Activated CD4-positive, CD25-positive, alpha-beta regulatory T cell treated with anti-CD3 and anti-CD28 coated beads, Interleukin-2, amount 50 U/mL, for 16 hours (primary cell): ENCODE results near the gene HSPB9.
"Not testable (repeated sequence)": the region's sequence is repeated elsewhere in the genome, so short reads cannot be mapped to it uniquely, and the experiment has no call there.

Experiments used
- DNase-seq: peaks from one replicate; pipeline ENCODE4 v3.0.0-alpha.2; 2020; ENCODE audit warnings: low read depth, low spot score

HSPB9 gene

GRCh38 chr17:42143138-42143537 is 20.5 kb downstream of the HSPB9 start:
- DNase-seq, result not testable (repeated sequence)

- no peak for DNase-seq
Measured at GRCh38 chr17:42146911-42147607, 24.5 kb downstream of the HSPB9 start.

- DNase-seq, result no peak
Measured at GRCh38 chr17:42153919-42154742, 31.5 kb downstream of the HSPB9 start.

GRCh38 chr17:42155614-42156045 is 33.0 kb downstream of the HSPB9 start:
- no peak for DNase-seq

GRCh38 chr17:42159796-42160530 is 37.4 kb downstream of the HSPB9 start:
- no peak for DNase-seq

- DNase-seq, result no peak
Measured at GRCh38 chr17:42160531-42160910, 37.9 kb downstream of the HSPB9 start.

GRCh38 chr17:42163113-42163512 is 40.5 kb downstream of the HSPB9 start:
- no peak for DNase-seq

GRCh38 chr17:42163696-42164407 is 41.2 kb downstream of the HSPB9 start:
- DNase-seq, result no peak

GRCh38 chr17:42165751-42166150 is 43.1 kb downstream of the HSPB9 start:
- DNase-seq, result no peak

- no peak for DNase-seq
Measured at GRCh38 chr17:42166196-42166763, 43.7 kb downstream of the HSPB9 start.

GRCh38 chr17:42167807-42168206 is 45.2 kb downstream of the HSPB9 start:
- DNase-seq, result no peak

- DNase-seq, result no peak
Measured at GRCh38 chr17:42169351-42169750, 46.7 kb downstream of the HSPB9 start.

GRCh38 chr17:42171831-42172230 is 49.2 kb downstream of the HSPB9 start:
- DNase-seq, result no peak
